Inflammatory macrophage treated with lipopolysaccharide for 1 hour (primary cell): ENCODE data around the gene ARRB1.

ENCODE experiments used
- DNase-seq, 2 donors: peaks; one replicate each; pipeline ENCODE4 v3.0.0-alpha.2; 2020 to 2022

The ARRB1 gene

GRCh38 chr11:75214411-75214821 lies 137.0 kb downstream of the ARRB1 start:
- DNase-seq: peak; percentile 70 to 93
